AG04450 (cell line): ENCODE results near the gene SCNN1G. TPM values are rescaled to one million over a fixed set of nuclear protein-coding genes. Genes with fewer than 3 reads are reported as not detected.

Source experiments
- CTCF ChIA-PET: fragments of 300-600, 350-600 bp; formaldehyde crosslinking; extraction: SDS; loops from one replicate; lab custom pipeline; 2022; ENCODE audit warnings: antibody characterized with exemption, inconsistent platforms; lab: Charles Lee
- POLR2A ChIA-PET: fragments of 350-600 bp; formaldehyde crosslinking; extraction: SDS; loops from one replicate; lab custom pipeline; 2021; ENCODE audit warnings: antibody characterized with exemption, inconsistent platforms; lab: Yijun Ruan, JAX
- DNase-seq: peaks from one replicate; pipeline ENCODE4 v3.0.0-alpha.2; 2011; ENCODE audit warnings: low read depth, low spot score
- H3K27ac ChIP-seq: one replicate; pipeline ENCODE4 v1.5.1; 2012; ENCODE audit warnings: low read depth, low read length, control low read depth
- H3K27me3 ChIP-seq: one replicate; pipeline ENCODE4 v1.6.0; 2012; ENCODE audit warnings: low read length; ENCODE audit not compliant: control insufficient read depth, insufficient read depth
- H3K4me3 ChIP-seq: 2 replicates; pipeline ENCODE4 v1.5.1; 2011; ENCODE audit warnings: mild to moderate bottlenecking, low read depth, low read length, control low read depth
- H3K9me3 ChIP-seq: 2 replicates; pipeline ENCODE4 v1.5.1; 2012; ENCODE audit warnings: low read length; ENCODE audit not compliant: control insufficient read depth, insufficient read depth
- CTCF ChIP-seq: IDR thresholded peaks from 2 replicates; pipeline ENCODE4 v1.5.1; 2011; ENCODE audit warnings: low read depth, low read length, control low read depth, inconsistent platforms
- polyA plus RNA-seq: library from polyadenylated mRNA; depleted of rRNA; stranded (reverse); fragments of >200 nt; gene quantifications from 2 replicates; pipeline ENCODE4 v1.2.3, GENCODE V29; 2011

Gene SCNN1G
- polyA plus RNA-seq, 1 experiment = not detected

DNA sequence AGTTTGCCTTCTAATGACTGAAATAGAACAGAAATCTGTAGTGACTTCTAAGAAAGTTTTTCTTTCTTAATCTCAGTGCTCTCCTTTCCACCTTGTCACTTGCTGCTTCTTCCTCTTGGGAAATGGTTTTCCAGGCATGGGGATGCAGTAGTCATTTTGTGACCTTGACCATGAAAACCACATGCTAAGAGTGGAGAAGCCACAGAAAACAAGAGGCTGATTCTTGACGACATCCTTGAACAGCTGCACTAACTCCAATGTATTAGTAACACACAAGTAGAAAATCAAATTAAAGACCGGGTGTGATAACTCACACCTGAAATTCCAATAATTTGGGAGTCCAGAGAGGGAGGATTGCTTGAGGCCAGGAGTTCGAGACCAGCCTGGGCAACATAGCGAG is 17.8 kb upstream of the SCNN1G start:
- H3K4me3 ChIP-seq = no peak overlapping the region
- ChIA-PET POLR2A (no interaction called here), CTCF (interaction anchor here (1.3 kb wide), 1 partner anchor 269 kb away, joined by 3 read pairs; no protein-coding TSS in a partner anchor)
- no peaks in the 10 kb centered on the region for H3K27me3 ChIP-seq
- H3K9me3 ChIP-seq = no peaks in the 10 kb centered on the region
- TF ChIP-seq CTCF = no peak
- H3K27ac ChIP-seq = no peak overlapping the region
- no peak for DNase-seq

- no peak for TF ChIP-seq CTCF
- Histone ChIP-seq H3K9me3 (no peaks in the 10 kb centered on the region; the same call in 1 of the 2 replicates), H3K27me3 (no peaks in the 10 kb centered on the region), H3K4me3 (no peak overlapping the region), H3K27ac (no peak overlapping the region)
- CTCF ChIA-PET = interaction anchor here (1.3 to 1.4 kb wide), 2 partner anchors 8 to 263 kb away, joined by 3 to 6 read pairs; no protein-coding TSS in a partner anchor
- POLR2A ChIA-PET = no interaction called here
- no peak for DNase-seq
Measured at GRCh38 chr16:23172583-23172982, 10.0 kb upstream of the SCNN1G start.

DNA sequence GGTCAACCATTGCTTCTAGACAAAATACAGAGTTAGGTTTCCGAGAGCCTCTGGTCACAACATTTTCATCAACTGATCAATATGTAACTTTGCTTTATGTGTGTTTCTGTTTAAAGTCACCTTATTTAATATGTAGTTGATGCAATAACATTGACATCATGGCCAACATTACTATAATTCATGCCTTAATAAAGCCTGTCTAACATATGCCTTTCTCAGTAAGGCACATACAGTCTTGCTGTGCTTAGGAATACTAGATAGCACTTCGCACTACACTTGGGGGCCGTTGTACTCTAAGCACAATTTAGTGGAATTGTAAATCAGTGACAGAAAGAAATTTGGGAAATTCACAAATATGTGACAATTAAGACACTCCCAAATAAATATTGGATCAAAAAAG is 9.6 kb upstream of the SCNN1G start:
- Histone ChIP-seq H3K27me3 (no peaks in the 10 kb centered on the region), H3K4me3 (no peak overlapping the region), H3K9me3 (no peaks in the 10 kb centered on the region; the same call in 1 of the 2 replicates), H3K27ac (no peak overlapping the region)
- no peak for TF ChIP-seq CTCF
- POLR2A ChIA-PET = no interaction called here
- no peak for DNase-seq
- CTCF ChIA-PET = interaction anchor here (1.4 kb wide), 1 partner anchor 263 kb away, joined by 6 read pairs; no protein-coding TSS in a partner anchor

GRCh38 chr16:23174622-23175021 is 7.9 kb upstream of the SCNN1G start:
- POLR2A ChIA-PET = no interaction called here

More at GRCh38 chr16:23174622-23175021, 7.9 kb upstream of the SCNN1G start:
- CTCF ChIA-PET = interaction anchor here (1.4 kb wide), 1 partner anchor 259 kb away, joined by 4 read pairs; no protein-coding TSS in a partner anchor
- no peak for DNase-seq
- H3K27me3 ChIP-seq = no peaks in the 10 kb centered on the region
- H3K9me3 ChIP-seq = no peaks in the 10 kb centered on the region; the same call in 1 of the 2 replicates
- H3K4me3 ChIP-seq = no peak overlapping the region
- TF ChIP-seq CTCF = no peak
- no peak overlapping the region for H3K27ac ChIP-seq
